ENCODE measurements around the gene NSG1.
A peak's percentile ranks its signal among the peaks of the same experiment; 100 is the strongest.

Gene NSG1

DNA sequence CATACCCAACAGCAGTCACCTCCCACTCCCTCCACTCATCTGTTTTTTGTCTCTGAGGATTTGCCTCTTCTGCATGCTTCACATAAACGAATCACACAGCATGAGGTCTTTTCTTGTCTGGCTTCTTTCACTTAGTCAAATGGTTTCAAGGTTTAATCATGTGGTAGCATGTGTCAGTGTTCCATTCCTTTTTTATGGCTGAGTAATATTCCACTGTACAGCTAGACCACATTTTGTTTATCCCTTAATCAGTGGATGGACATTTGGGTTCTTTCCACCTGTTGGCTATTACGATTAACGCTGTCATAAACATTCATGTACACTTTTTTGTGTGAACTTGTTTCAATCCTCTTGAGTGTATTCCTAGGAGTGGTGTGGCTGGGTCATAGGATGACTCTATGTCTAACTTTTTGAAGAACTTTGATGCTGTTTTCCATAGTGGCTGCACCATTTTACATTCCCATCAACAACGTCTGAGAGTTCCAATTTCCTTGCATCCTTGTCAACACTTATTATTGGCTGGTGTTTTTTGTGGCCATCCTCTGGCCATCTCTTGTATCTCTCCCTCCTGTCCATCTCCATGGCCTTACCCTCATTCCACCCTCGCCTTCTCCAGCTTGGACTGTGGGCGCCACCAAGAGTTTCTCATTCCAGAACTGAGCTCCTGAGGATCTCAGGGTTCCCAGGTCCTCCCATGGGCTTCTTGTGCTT lies 12.4 kb upstream of the NSG1 start:
- no peak for DNase-seq

DNA sequence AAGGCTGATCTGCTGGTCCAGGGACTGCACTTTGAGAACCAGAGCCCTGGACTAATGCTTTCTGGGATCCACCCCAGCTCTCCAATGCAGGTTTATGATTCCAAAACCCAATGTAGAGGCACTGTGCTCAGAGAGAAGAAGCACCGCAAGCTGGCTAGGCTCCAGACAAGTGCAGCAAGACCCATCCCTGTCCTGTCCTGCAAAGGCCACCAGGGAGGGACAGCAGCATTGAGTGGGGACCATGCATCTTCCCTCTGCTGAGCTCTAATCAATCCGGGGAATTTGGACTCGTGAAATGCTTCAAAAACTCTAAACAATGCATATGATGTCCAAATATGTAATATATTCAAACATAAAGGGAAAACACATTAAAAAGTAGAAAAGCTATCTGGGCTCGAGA lies 10.8 kb upstream of the NSG1 start:
- no peak for DNase-seq

- no peak for DNase-seq
Observed at GRCh38 chr4:4377191-4377590, 9.7 kb upstream of the NSG1 start.

DNA sequence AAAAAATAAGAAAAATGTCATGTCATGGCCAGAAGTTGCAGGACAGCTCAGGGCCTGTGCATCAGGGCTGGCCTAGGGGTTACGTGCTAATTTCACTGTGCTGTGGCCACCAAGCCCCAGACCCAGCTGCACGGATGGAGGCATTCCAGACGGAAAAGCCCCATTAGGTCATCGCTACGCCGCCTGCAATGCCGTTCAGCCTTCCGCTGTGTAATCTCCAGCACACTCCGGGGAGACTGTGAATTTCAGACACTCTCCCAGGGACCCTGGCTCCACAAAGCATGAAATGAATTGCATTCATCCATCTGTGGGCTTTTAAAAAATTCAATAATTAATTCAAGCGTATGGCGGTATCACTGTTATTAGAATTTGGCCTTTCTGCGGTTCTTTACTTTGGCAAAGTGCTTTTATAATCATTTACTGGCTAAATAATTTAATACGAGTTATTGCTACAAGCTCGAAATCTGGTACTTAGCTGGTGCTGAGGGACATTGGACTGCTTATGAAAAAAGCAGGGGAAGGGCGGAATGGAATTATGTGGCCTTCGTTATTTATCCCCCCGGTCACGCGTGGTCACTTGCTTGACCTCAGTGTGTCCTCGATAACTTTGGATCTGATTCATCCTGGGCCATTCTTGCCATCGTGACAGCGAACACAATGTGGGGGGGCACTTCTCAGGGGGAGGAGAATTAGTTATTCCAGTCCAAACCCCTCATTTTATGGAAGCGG lies 9.0 kb upstream of the NSG1 start:
- DNase-seq = no peak

- no peak for DNase-seq
Observed at GRCh38 chr4:4379540-4380087, 7.3 kb upstream of the NSG1 start.

DNA sequence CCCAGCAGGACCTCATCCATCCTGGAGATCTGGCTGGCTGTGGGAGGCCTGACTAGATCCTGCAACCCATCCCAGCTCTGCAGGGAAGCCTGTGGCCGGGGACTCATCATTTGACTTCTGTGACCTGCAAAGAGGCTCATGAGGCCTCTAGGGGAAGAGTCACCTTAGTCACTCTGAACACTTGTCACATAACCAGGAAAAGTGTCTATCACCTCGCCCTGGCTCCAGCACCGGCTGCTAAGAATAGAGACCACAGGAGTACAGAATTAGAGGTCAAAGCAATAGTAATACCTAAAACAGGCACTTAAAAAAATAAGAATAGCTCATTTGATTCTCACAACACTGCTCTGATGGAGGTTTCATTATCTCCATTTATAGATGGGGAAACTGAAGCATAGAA lies 3.8 kb upstream of the NSG1 start:
- no peak for DNase-seq

DNA sequence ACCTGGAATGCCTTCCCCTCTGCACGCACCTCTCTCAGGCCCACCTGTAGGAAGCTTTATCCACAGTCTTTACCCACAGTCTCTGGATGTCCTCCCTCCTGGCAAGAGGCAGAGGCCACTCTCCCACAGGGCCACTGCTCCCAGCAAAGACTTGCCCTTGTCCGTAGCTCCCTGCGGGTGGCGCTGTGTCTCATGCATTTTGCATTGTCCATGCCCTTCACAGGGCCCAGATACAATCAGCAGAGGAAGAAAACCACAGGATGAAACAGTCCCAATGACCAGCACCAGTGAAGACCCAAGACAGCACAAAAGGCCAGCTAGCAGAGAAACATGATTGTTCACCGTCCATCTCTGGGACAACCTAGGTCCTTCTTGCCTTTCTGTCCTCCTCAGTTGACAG lies 2.1 kb upstream of the NSG1 start:
- peak; percentile 29 for DNase-seq

GRCh38 chr4:4385729-4386295 lies 1.1 kb upstream of the NSG1 start:
- no peak for DNase-seq

DNA sequence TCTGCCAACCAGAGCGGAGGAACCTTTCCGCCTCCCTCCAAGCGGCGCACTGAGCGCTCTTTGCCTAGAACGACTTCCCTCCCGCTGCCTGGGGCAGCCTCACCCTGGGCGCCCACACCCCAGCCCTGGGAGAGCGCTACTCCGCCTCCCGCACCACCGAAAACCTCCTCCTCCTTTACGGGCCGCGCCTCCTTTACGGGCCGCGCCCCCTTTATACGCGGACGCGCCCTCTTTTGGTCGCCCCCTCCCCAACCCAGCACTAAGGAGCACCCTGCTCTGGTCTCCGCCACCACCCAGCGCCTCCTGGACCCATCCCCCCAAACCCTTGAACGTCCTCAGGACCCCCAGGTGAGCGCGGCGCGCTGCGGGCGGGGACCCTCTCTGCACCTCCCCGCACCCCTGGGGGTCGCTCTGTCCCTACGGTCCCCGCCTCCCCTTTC lies 586 bp upstream of the NSG1 start:
- DNase-seq = peak; percentile 65

DNA sequence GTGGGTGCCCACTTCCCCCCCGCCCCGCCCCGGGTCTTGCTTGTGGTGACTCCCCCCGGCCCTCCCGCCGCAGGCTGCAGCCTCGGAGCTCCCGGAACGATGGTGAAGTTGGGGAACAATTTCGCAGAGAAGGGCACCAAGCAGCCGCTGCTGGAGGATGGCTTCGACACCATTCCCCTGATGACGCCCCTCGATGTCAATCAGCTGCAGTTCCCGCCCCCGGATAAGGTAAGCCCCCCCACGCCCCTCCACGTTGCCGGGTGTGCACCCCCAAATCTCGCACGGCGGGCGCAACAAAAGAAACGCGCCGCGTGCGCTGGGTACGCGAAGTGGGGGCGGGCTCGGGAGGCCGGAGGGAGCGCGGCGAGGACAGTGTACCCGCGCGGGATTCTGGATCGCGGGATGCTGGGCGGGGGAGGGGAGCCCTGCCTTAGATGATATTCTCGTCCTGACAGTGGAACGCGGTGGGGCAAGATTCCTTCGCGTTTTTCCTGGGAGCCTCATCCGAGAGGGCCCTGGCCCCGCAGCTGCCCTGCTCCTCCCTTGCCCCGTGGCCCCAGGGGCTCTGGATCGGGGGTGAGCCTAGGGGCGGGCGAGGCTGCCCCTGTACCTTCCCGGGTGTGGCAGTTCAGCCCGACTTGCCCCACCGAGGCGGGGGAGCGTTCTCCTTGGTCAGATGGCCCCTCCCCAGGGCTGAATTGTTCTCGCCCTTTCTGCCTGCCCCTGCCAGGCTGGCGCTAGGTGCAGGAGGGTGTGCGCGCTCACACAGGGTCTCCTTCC lies 819 bp downstream of the NSG1 start:
- peak; percentile 31 for DNase-seq

DNA sequence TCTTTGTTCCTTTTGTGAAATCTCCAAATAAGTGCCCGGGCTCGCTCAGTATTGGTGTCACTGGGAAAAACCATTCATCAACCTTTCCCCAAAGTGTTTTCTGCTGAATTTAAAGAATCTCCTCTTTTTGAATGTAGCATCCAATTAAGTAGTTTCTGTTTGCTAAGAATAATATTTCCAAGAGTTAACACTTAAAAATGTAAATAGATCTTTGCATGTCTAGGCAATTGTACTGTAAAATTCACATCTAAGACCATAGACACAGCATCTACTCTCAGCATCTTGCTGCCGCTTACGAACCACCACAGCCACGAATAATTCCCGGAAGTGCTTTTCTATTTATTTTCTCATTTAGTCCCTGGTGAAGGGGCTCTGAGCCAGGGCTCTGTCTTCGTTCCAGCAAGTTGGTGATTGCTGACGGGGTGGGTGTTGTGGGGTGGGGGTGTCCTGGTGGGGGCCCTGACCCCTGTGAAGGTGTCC lies 1.4 kb downstream of the NSG1 start:
- DNase-seq = no peak

- DNase-seq = no peak
Observed at GRCh38 chr4:4388836-4389575, 2.1 kb downstream of the NSG1 start.

- DNase-seq = no peak
Observed at GRCh38 chr4:4390046-4390445, 3.1 kb downstream of the NSG1 start.

DNA sequence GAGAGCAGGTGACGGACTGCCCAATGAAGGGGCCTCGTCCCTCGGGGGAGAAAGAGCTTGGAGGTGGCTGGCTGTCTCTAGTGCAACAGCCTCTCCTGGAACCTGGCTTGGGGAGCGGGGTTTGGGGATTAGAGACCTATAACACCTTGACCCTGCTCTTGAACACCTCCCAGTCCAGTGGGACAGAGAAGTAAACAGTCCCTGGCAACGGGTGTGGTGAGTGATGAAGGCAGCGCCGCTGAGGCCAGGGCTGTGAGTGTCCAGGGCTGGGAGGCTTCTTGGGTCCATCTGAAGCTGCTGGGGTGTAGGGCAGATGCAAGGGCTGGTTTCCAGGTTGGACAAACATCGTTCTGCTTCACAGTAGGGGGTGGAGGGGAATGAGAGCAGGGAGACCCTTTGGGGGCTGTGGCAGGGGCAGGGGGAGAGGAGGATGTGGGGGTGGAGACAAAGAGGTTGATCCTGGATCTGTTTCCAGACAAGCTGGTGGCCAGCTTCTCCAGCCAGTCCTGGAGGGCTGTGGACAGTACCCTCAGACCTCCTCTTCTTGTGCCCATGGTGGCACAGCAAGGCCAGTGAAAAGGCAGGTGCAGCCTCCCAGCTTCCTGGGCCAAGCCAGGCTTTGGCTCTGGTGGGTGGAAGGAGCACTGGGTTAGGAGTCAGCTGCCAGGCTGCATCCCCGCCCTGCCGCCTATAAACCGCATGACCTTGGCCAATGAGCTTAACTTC lies 3.8 kb downstream of the NSG1 start:
- no peak for DNase-seq

DNA sequence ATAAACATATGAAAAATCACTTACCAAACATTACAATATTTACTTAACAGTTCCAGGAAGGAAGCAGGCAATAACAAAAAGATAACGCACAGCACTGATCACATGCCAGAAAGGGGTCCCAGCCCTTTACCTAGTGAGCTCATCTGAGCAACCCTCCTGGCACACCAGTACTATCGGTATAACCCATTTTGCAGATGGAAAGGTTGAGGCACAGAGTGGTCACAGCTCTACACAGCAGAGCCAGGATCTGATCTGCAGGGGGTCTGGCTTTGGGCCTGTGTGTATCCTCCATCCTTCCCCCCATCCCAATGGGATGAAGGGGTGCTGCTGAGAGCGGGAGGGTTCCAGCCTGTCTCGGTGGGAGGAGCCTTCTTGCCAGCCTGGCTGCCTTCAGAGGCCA lies 5.0 kb downstream of the NSG1 start:
- no peak for DNase-seq

GRCh38 chr4:4392501-4393183 lies 5.7 kb downstream of the NSG1 start:
- no peak for DNase-seq

- no peak for DNase-seq
Observed at GRCh38 chr4:4394644-4395043, 7.7 kb downstream of the NSG1 start.

GRCh38 chr4:4395371-4395770 lies 8.5 kb downstream of the NSG1 start:
- no peak for DNase-seq

DNA sequence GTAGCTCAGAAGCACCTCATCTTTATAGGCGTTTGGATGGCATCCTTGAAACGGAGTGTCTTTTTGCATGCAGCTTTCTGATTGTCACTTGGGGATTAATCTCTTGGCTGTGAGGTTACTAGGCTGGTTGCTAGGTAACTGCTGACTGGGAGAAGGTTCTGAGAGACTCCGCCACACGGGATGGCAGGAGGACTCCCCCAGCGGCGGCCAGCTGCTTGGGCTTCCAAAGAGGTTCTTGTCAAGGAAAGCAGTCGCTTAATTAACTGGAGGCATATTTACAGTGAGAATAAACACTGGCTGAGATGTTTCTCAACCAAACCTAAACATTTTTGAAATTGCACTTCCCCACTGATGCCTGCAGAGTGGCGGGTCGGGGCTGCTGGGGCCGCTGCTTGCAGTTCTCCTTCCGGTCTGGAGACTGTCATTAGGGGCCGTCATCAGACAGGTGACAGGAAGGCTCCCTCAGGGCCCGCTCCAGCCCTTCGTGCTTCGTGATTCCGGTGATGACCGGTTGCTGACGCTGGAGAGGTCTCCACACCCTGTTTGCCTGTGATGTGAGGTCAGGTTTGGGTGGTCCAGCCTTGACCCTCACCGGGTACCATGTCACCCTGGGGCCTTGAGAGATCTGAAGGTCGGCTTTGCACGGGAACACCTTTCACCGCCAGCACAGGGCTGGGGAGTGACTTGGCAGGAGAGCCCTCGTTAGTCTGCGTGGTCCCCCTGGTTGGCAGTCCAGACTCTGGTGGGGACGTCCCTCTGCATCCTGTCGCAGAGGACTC lies 9.1 kb downstream of the NSG1 start:
- DNase-seq = peak; percentile 17

All from NCI-H1092 (cell line).